ENCODE data around the gene MNAT1.
"Not testable (repeated sequence)": the region's sequence is repeated elsewhere in the genome, so short reads cannot be mapped to it uniquely, and the experiment has no call there.

The MNAT1 gene

DNA sequence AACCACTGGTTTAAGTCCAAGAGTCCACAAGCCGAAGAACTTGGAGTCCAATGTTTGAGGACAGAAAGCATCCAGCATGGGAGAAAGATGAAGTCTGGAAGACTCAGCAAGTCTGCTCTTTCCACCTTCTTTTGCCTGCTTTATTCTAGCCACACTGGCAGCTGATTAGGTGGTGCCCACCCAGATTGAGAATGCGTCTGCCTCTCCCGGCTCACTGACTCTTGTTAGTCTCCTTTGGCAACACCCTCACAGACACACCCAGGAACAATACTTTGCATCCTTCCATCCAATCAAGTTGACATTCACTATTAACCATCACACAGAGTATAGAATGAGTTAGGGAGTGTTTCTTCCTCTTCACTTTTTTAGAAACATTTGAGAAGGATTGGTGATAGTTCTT is 156.1 kb downstream of the MNAT1 start:
- not testable (repeated sequence) for DNase-seq

DNA sequence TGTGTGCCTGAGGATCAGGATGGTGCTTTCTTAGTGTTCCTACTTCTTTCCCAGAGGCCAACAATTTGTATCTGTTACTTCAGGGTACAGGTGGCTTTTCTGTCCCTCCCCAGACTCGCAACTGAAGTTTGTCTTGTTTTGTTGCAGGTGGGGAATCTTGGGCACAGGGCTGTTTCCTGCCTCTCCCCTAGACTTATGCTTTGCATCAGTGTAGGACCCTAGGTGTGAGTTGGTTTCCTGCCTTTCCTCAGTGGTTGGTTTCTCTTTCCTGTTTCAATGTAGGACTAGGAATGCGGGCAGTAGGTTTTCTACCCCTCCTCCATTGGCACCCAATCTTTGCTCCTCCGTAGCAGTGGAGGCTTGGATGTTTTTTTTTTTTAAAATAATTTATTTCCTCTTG is 159.3 kb downstream of the MNAT1 start:
- no peak for DNase-seq

DNA sequence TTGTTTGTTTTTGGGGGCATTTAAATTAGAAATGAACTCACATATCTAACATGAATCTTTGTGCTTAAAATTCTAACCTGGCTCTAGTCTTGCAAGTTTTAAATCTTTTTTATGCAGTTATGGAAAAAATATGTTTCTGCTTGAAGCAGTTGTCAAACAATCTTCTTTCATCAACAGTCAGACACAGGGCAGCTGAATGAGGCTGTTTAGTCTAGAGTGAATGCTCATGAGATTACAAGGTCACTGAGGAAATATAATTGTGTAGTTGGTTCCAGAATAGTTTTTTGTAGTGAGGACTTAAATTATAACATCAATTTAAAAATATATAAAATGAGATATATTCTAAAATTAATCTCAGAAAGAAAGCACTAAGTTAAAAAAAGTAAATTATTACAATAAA is 169.8 kb downstream of the MNAT1 start:
- no peak for DNase-seq

DNA sequence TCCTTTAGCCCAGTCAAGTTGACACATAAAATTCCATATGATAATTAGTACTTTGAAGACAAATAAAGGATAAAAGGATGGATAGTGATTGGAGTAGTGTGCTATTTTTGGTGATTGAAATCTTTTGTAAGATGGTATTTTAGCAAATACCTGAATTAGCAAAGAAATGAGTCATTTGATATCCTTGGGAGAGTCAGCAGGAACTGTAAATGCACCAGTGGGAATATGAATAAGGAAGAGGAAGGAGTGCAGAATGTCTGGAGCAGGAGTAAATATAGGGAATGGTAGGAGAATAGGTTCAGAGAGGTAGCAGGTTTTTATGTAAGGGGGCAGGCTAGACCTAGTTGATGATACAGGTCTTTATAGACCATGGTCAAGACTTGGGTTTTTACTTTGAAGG is 171.4 kb downstream of the MNAT1 start:
- DNase-seq = no peak

DNA sequence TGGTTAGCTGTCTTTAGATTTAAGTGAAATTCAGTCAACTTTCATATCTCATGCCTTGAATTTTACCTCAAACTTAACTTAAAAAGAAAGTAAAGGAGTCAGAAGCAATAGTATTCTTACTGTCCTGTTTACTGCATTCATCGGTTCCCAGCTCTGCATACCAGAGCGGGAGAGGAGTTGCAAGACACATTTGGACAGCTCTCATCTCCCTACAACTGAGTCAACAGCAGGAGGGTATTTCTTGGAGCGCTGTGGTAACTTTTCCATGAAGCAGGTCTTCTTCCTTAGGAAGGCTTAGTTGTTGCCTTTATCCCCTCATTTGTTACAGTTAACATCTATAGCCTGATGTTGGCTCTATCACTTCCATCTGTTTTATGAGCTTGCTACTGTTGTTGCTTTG is 181.2 kb downstream of the MNAT1 start:
- no peak for DNase-seq

DNA sequence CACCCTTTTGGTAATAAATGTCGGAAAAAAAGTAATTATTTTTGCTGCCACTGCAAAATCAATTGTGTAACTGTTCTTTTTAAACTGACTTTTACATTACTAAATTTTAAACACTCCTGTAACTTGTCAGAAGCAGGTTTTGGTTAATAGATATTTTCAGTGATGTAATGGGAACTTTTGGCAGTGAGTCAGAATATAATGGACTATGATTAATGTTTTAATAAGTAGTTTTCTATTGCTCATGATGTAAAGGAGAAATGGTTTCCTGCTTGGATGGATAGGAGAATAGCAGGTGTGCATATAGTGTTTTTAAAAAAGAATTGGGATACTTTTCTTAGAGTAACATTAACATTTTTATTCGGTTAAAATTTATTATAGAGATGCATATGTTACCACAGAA is 187.5 kb downstream of the MNAT1 start:
- no peak for DNase-seq

DNA sequence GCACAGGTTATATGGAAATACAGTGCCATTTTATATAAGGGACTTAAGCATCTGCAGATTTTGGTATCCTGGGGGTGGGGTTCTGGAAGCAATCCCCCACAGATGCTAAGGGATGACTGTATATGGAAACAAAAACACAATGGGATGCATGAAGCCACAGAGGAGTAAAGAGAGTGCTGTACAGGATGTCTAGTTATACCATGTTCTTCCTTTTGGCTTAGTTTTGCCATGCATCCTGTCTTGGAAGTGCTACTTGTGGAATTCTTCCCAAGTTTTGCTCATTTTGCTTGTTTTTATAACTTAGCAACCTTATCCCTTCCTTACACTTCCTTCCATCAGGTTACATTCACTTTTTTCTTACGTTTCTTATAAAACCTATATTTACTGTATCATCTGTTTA is 190.7 kb downstream of the MNAT1 start:
- no peak for DNase-seq

DNA sequence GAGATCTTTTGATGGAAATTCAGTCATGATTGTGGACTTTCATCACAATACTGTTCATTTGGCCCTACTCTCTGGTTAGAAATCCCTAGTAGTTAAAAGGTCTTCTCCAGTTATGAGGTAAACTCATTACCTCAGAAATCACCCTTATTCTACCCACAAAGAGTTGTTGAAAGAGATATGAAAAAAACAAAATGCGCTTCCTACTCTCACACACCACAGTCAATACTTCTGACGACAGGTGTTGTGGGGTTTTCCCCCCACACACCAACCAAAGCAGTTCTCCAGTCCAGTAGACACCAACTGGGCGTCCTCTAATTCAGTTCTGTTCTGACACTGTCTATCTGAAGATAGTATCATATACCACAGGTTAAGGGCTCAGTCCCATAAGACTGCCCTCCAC is 191.4 kb downstream of the MNAT1 start:
- DNase-seq = no peak

DNA sequence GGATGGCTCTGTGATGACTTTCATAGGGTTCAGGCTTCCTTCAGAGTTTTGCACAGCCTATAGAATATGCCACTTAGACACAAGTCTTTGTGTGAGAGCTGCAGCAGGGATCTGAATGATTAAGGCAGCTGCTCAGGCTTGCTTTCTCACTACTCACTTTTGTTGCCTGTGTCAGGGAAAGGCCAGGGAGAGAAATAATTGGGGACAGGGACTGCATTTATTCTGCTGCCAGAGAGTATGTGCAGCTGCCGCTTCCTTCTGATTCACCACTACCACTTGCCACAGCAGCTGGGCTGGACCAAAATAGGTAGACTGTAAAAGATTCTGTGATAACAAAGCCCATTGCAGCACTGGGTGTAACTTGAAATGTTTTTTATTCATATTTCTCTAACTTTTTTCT is 196.7 kb downstream of the MNAT1 start:
- no peak for DNase-seq

DNA sequence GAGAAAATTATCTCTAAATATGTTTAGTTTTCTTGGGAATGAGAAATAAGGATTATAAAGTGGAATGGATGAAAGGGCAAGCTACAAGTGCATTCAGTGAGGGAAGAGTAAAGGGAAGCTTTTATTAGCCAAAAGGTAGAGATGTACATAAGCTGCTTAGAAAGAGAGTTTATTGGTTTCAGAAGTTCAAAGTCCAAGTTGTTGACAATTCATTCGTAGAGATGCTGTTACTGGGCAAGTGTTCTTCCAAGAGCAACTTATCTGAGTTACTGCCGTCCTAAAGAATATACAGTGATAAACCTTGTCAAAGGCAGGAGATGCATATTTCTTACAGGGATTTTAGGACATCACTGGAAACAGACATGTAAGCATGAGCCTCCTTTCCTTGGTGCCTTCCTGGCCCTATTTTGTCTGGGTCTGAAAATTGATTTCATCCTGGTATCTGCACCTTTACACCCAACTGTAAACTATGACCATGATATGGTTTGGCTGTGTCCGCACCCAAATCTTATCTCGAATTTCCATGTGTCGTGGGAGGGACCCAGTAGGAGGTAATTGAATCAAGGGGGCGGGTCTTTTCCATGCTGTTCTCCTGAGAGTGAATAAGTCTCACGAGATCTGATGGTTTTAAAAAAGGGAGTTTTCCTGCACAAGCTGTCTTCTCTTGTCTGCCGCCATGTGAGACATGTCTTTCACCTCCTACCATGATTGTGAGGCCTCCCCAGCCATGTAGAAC is 199.5 kb downstream of the MNAT1 start:
- DNase-seq = no peak

DNA sequence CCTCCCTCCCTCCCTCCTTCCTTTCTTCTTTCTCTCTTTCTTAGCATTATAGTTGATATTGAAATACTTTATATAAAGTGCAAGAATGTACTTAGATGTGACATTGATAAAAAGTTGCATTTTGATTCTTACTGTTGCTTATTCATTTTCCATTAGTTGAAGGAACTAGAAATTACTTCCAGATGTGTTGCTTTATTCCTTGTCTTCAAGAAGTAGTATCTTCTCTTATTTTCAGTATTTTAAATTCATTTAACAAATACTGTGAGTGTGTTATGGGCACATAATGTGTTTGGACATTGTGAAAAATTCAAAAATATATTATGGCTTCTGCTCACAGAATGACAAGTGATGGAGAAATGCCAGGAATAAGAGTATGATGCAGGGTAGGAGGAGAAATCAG is 200.8 kb downstream of the MNAT1 start:
- no peak for DNase-seq

DNA sequence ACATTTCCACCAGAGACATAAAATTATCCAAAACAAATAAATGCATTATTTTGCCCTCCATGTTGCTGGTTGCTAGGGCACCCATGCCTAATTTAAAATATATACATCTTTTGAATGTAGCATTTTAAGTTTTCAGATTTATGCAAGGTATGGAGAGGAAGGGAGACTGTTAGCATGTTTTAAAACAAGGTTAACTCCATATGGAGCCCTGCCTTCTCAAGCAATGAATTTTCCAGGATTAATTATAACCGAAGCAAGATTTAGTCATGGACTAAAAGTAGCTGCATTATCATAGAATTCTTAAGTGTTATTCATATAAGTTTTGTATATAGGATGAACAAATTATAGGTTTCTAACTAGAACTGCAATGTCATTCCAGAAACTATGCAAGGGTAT is 209.1 kb downstream of the MNAT1 start:
- DNase-seq = no peak

DNA sequence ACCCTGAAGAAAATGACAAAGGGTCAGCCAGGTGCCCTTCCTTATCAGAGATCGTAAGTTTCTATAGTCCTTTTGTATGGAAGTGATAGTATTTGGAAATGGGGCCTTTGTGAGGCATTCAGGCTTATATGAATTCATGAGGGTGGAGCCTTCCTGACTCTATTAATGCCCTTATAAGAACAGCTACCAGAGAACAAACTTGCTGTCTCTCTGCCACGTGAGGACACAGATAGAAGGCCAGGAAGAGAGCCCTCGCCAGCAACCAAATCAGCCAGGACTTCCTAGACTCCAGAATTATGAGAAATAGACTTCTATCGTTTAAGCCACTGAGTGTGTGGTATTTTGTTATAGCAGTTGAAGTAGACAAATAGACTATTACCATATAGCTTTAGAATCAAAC is 209.6 kb downstream of the MNAT1 start:
- DNase-seq = no peak

DNA sequence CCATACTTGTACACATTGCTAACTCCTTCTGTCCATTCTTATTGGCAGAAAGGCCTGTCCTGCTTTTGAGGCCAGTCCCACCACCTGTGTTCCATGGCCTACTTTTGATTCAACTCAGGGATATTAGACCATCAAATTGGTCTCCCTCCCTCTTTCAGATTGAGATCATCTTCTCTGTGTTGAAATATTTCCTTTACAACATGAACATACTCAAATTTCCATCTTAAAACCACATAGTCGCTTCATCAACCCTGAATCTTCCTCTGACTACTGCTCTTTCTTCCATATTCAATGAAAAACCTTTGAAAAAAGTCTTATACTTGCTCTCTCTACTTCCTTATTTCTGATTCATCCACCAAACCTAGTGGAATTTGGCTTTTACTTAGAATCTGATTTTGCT is 211.4 kb downstream of the MNAT1 start:
- DNase-seq = peak; percentile 73

DNA sequence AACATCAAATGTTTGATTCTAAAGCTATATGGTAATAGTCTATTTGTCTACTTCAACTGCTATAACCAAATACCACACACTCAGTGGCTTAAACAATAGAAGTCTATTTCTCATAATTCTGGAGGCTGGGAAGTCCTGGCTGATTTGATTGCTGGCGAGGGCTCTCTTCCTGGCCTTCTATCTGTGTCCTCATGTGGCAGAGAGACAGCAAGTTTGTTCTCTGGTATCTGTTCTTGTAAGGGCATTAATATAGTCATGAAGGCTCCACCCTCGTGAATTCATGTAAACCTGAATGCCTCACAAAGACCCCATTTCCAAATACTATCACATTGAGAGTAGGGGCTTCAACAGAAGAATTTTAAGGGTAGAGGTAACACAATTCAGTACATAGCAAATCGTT is 212.2 kb downstream of the MNAT1 start:
- no peak for DNase-seq

DNA sequence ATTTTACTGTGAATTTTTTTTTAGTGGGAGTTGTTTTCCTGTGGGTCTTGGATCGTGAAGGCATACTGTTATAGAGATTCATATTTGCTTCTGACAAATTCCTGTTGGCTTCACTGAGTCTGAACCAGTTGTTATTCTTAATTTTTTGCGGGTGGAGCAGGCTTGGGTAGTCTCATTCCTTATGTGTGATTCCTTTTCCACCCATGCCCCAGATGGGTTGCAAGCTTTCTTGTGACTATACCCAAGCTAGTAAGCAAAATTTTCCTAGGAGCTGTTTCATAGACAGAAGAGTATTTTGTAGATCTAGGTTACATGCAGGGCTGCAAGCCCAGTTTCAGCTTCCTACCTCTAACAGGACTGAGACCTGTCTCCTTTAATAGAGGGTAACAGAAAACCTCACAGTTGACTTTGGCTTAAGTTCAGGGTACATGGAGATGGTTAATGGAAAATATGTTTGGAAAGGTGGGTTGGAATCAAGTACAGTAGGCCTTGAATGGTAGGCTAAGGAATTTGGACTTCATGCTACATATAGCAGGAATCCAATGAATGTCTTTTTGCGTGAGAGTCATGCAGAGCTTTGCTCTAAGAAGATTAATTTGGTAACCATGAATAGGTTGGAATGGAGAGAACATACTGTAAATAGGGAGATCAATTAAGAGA is 217.3 kb downstream of the MNAT1 start:
- DNase-seq = no peak

DNA sequence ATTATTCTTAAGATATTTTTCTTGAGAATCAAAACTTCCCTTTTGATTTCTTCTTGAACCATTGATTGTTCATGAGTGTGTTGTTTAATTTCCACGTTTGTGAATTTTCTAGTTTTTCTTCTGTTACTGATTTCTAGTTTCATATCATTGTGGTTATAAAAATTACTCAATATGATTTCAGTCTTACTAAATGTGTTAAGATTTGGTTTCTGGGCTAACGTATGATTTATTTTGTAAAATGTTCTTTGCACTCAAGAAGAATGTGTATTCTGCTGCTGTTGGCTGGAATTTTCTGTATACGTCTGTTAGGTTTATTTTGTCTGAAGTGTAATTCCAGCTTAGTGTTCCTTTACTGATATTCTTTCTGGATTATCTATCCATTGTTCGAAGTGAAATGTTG is 221.6 kb downstream of the MNAT1 start:
- no peak for DNase-seq

DNA sequence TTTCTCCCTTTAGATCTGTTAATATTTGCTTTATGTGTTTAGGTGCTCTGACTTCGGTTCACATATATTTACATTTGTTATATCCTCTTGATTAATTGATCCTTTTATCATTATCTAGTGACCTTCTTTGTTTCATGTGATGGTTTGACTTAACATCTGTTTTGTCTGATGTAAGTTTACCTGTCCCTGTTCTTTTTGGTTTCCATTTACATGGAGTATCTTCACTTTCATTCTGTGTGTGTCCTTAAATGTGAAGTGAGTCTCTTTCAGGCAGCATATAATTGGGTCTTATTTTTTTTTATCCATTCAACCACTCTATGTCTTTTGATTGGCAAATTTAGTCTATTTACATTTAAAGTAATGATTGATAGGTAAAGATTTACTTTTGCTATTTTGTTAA is 222.1 kb downstream of the MNAT1 start:
- no peak for DNase-seq

DNA sequence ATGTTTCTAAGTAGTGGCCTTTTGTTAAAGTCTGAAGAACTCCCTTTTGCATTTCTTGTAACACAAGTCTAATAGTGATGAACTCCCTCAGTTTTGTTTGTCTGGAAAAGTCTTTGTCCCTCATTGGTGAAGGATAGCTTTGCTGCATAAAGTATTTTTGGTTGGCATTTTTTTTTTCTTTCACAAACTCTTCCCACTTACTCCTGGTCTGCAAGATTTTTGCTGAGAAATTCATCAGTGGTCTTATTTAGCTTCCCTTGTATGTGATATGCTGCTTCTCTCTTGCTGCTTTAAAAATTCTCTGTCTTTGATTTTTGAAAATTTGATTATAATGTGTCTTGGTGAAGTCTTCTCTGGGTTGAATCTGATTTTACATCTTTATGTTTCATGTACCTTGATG is 223.6 kb downstream of the MNAT1 start:
- DNase-seq = no peak

DNA sequence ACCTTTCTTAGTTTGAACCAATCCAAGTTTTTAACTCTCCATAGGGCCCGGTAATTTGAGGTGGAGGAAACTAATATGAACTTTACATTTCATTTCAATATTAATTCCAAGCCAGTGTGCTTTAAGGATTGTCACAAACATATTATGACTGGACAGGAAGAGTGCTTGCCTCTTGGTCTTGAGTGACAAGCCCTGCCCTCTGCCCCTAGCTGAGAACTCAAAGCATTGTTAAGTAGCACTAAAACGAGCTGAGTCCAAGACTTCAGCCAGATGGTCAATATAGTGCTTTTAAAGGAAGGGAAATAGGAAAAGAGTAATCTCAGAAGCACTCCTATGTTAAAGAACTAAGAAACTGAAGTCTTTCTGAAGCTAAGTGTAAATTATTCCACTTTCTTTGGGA is 229.2 kb downstream of the MNAT1 start:
- DNase-seq = no peak

DNA sequence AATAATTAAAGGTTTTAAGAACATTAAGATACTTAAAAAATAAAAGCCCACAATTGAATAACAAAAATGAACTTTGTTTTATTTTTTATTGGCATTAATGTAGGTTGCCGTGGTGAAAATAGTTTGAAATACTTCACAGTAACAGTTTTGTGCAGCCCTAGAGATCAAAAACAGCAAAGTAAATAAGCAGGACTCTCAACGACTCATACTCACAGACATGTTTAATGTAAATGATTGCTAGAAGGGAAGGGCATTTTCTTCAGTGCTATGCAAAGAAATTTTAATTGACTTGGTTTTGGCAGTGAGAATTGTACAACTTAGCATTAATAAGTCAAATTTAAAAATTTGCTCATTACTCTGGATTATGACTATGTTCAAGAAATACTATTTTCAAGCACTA is 230.3 kb downstream of the MNAT1 start:
- no peak for DNase-seq

DNA sequence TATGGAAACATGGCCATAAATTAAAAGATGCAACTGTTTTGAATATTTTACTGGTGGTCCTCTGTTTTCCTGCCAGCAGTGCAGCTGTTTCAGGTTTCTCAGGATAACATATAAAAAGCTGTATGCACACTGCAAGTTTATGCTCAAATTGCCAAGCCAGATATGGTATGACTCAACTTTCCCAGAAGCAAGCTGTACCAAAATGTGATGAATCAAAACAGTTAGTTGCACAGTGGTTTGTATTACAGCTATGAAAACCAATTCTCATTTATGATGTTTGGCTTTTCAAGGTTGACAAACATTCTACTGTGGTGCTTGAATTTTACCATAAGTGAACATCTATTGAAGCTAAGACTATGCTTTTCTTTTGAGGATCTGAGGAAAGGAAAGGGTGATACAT is 230.8 kb downstream of the MNAT1 start:
- no peak for DNase-seq

DNA sequence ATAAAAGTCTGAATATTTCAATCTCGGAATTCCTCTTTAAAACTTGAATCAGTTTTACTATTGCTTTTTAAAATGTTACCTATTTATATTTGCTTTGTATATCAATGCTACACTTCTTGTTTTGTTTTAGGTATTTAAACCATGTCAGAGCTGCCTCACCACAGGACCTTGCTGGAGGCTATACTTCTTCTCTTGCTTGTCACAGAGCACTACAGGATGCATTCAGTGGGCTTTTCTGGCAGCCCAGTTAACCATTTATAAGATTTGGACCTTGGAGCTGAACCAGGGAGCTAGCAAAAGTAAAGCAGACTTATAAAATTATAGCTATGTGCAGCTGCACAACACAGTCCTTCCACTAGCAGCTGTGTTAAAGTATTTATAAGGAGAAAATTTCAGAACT is 233.5 kb downstream of the MNAT1 start:
- DNase-seq = no peak

DNA sequence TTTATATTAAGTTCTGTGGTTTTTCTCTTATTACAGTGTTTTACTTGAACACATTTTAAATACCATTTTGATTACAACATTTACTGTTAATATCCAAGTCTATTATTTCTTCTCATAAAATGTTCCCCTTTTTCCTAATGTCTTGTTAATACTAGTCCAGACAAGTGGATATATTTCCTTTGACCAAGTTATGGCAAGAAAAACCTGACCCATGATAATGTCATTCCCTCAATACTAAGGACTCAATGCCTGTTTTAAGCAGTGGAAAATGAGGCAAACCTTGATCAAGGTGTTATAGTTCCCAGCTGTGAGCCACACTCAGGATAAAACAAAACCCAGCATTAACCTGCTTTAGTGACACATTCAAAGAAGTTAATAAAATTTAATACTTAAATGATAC is 234.1 kb downstream of the MNAT1 start:
- no peak for DNase-seq

DNA sequence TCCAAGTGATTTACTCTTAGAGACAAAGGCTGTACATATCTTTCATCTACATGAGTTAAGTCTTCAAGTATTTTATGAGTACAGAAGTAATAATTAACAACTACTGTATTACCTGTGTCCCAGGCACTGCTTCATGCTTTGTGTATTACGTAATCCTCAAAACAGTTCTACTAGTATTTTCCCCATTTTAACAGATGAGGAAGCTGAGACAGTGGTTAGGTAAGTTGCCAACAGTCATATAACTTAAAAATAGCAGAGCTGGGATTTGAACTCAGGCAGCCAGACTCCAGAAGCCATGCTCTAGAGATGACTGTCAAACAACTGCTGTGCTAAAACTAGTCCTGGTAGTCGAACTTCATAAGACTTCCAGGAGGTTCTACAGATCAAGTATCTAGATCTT is 235.6 kb downstream of the MNAT1 start:
- DNase-seq = peak; percentile 54

All from MV-4-11 (cell line).